GM18508 (cell line): ENCODE data around the gene TMSB4X.
"Not testable (repeated sequence)": the region's sequence is repeated elsewhere in the genome, so short reads cannot be mapped to it uniquely, and the experiment has no call there.

Experiments
- ATAC-seq: cut with Tn5 transposase; IDR thresholded peaks from one replicate; pipeline ENCODE4 v1.9.1; 2021; ENCODE audit warnings: moderate number of reproducible peaks; ENCODE audit not compliant: insufficient read depth, unreplicated experiment

The TMSB4X gene

DNA sequence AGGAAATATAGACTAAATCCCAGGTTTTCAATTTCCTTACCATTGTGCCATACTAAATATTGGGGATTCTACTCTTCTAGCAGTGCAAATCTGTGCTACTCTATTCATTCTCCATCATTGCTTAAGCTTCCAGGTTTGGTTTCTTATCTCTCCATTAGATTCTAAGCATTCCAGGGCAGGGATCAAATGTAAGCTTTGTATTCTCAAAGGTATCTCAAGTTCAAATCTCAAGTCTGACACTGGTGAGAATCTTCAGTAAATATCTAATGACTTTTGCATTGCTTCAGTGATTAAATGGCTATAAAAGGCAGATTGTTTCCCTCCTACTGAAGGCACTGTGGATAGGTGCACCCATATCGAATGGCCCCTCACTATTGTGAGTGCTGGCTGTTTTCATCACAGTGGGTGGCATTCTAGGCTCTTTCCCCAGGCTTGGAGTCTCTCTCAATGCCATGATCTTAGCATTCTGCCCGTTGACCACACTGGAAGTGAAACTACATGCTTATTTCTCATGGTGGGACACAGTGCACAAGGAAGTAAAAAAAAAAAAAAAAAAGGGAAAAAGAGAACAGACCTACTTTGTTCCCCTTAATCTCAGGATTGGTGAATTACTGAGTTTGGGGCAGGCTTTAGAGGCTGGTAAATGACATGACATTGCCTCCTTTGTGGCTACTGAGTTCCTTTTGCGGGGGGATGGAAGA is 40.8 kb downstream of the TMSB4X start:
- no peak for ATAC-seq

DNA sequence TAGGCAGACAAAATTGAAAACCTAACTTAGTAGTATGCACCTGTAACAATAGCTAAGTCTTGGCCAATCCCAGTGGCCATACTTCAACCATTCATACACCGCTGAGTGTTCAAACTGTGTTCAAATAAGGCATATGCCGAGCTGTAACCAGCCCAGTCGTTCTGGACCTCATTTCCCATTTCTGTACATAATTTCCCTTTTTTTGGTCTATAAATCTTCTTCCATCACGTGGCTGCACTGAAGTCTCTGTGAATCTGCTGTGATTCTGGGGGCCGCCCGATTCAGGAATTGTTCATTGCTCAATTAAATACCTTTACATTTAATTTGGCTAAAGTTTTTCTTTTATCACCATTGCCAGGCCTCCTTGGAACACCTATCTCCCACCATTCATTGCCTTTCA is 41.8 kb downstream of the TMSB4X start:
- ATAC-seq: not testable (repeated sequence)

DNA sequence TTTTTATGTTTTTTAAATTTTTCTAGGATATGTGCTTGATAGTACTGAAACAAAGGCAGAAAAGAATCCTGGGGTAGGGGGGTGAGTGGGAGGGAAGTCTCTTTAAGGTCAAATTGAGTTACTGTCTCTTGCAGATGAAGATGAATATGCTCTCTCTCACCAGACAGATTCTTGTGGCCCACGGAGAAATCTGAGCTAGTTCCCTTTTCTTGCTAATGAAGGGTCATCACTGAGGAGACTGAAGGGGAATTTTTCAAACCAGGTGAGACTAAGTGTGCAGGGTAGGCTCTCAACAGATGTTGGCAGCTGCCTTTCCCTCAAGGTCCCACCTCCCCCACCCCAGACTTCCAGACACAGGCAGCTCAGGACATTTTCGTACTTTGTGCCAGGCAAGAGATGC is 48.0 kb downstream of the TMSB4X start:
- peak; percentile 90 for ATAC-seq

- ATAC-seq: no peak
Measured at GRCh38 chrX:13023567-13023966, 48.7 kb downstream of the TMSB4X start.

GRCh38 chrX:13023979-13024378 is 49.1 kb downstream of the TMSB4X start:
- no peak for ATAC-seq

DNA sequence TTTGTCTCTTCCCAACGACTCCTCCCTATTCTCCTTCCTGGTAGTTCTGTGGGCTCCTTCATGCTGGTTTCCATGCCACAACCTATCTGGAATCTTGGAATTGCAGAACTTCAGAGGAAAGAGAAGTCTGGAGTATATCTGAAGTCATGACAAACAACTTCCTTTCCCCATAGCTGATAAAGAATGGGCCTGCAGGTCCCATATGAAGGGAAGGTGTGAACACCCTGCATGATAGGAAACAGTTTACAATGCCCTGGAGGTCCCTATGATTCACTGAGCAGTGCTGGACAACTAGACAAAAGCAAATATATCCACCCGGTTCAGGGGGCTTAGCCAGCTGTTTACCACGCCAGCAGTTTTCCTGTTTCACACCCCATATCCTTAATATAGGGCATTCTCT is 50.1 kb downstream of the TMSB4X start:
- no peak for ATAC-seq
